ENCODE measurements around the gene FOXP1.

Gene FOXP1

DNA sequence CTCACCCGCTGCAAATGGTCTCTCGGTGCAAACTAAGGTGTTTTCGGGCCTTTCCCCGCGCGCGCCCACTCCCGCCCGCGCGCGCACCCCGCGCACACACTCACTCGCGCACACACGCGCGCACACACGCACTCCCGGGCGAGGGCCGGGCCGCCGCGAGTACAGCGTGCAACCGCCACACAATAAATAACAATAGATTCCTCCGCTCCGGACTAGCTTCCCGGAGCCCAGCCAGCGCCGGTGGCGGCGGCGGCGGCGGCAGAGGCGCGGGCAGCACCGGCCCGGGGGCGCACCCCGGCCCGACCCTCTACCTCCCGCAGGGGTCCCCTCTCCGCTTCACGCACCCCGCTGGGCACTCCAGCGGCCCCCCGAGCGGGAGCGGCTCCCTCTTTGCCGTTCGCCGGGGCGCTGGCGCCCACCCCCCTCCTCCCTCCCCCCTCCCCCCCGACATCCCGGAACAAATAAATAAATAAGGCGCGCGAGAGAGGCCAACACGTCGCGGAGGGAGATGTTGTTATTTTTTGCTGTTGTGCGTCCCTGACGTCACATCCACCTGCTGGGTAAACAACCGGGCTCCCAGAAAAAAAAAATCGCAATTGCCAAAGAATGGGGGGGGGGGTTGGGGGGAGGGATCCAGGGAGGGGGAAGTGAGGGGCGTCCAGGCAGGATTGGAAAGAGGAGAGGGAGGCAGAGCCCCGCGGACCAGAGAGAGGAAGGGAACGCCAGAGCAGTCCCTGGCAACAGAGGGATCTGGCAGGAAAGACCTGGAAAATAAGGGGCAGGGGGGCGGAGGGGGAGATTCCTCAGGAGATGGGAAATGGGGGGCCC, at the start of gene FOXP1:
FOXP1 (minus strand) TSS at position 163 of the 828 bp plus-strand sequence. CDS start 385,347 bp downstream, outside the sequence.
- peak; percentile 41 for DNase-seq (ENCODE audit: insufficient read length, low spot score)
- no peak for FAIRE-seq
- peak; percentile 43; the same call in 1 of the 2 replicates for TF ChIP-seq POLR2A (IDR thresholded peaks at IDR 0.05; ENCODE audit: low read depth, low read length)

DNA sequence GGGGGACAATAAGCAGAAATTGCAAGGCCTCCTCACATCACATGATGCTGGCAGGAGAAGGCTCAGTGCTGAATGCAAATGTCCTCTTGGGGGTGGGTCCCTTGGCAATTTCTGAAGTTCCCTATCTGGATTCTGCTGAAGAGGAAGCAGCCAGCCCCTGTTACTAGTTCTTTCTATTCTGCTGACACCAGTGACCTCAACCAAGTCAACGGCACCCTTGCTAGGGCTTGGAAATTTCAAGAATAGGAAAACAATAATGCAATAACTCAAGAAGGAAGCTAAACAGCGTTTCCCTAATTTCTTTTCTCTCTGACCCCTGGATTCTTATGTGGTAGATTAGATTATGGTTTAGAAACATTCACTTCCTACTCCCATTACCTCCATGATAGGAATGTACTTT, 46.2 kb upstream of the FOXP1 start:
- DNase-seq (ENCODE audit: insufficient read length, low spot score) (no peak), FAIRE-seq (no peak)
- no peak for TF ChIP-seq POLR2A (IDR thresholded peaks at IDR 0.05; ENCODE audit: low read depth, low read length)

DNA sequence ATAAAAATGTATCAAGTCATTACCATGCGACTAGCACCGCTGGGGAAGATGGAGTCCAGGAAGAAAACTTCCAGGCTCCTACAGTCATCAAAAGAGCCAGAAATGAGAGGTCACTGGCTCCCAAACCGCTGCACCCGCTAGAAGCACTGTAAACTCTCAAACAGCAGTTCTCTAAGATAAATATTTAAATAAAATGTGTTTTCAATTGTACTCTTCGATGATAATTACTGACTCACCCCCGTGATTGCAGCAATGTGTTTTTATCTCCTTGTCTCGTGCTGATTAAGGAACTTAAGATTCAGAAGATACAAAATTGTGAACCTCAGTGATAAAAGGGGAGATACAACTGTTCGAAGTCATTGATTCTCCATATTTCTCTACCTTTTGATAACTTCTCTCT, 45.8 kb upstream of the FOXP1 start:
- DNase-seq (ENCODE audit: insufficient read length, low spot score): no peak
- no peak for TF ChIP-seq POLR2A (IDR thresholded peaks at IDR 0.05; ENCODE audit: low read depth, low read length)
- no peak for FAIRE-seq

DNA sequence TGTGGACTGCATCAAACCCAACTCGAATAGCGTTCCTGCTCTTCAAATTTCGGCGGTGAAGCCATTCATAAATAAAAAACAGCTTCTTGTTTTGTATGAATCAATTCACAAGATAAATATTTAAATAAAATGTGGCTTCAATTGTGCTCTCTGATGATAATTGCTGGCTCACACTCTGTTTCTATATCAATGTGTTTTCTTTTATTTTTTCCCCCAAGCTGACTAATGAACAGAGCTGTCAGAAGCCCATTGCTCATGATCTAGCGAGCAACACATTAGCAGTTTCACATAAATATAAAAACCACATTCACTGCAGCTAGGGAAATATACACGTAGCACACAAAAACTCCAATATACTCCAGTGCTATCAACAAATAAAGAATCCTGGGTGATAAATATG, 45.0 kb upstream of the FOXP1 start:
- no peak for TF ChIP-seq POLR2A (IDR thresholded peaks at IDR 0.05; ENCODE audit: low read depth, low read length)
- FAIRE-seq (no peak), DNase-seq (ENCODE audit: insufficient read length, low spot score) (no peak)

DNA sequence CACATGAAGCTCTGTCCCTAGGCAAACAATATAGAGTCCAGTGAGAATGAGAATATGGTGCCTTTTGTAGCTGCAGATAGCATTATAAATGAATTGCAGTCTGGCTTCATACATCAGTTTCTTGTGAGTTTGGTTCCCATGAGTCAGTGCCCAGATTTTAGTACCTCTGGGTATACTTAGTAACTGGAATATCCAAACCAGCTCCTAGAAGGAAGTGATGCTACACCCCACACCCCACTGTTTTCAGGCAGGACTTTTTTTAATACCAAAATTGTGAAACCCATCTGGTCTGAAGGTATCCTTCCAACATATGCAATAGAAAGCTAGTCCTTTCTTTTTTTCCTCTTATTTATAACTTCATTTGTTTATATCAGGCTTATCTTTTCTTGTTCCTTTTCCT, 42.1 kb upstream of the FOXP1 start:
- TF ChIP-seq POLR2A (IDR thresholded peaks at IDR 0.05; ENCODE audit: low read depth, low read length): no peak
- DNase-seq (ENCODE audit: insufficient read length, low spot score) (no peak), FAIRE-seq (no peak)

DNA sequence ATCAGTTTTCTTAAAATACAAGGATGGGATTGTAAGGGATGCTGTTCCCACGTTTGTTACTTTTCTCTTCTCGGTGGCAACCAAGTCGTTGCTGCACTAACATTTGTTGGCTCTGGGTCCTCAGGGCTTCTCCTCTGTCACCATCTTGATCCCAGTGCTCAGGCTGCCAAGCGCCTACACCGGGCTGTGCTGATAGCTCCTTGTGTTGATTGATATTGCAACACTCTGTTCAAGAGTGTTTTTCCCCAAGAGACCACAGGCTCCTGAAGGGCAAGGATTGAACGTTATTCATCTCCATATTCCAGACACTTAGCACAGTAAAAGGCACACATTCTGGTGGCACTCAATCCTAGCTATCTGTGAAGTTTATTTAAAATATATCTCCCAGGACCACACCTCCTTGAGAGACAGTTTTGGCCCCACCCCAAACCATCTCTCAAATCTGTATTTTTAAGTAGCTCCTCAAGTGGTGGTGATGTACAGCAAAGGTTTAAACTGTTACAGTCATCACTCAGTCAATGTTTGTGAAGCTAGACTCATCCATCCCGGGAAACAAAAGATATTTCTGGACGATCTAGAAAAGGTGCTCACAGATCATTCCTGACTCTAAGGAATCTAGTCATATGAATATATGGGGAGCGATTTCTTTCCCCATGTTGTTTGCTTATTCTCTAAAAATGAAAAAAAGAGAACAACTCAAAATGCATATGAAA, 38.5 kb upstream of the FOXP1 start:
- no peak for FAIRE-seq
- no peak for TF ChIP-seq POLR2A (IDR thresholded peaks at IDR 0.05; ENCODE audit: low read depth, low read length)
- no peak for DNase-seq (ENCODE audit: insufficient read length, low spot score)

DNA sequence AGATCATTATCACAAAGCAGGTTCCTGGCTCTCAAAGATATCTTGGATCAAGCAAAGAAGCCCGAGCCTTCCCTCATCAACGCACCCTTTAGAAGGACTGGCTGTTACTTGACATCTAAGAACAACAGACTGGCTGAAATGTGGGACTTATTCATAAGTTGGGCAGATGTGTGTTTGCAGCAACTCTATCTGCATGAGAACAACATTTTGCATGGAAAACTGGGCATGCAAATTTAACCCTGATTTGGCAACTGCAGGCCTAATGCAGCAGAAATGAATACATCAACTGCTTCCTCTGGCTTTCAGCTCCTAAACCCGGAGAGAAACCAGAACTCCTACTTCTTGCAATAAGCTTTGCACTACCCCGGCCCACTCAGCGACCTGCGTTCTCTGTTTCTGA, 35.0 kb upstream of the FOXP1 start:
- no peak for FAIRE-seq
- no peak for TF ChIP-seq POLR2A (IDR thresholded peaks at IDR 0.05; ENCODE audit: low read depth, low read length)

DNA sequence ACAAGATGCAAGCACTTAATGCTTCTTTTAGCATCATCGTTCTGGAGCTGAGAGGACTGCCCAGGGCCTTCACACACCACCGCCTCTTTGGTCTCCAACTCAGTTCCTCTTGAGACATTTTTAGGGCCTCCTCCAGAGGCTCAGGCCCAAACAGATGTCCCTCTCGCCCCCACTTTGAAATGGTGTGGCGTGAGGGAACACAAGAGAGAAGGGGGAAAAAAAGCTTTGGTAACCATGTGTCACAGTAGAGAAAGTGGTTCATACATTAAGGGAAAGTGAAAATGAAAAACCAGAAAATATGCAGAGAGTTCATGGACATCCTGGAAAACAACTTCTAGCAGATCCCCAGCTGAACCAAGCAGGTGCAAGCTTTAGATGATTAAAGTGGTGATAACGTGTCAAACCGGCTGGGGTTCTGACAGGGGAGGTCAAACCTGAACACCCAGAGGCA, 33.1 kb upstream of the FOXP1 start:
- FAIRE-seq (no peak), DNase-seq (ENCODE audit: insufficient read length, low spot score) (no peak)
- TF ChIP-seq POLR2A (IDR thresholded peaks at IDR 0.05; ENCODE audit: low read depth, low read length): no peak

More for the DNA sequence above, 35.0 kb upstream of the FOXP1 start:
- no peak for DNase-seq (ENCODE audit: insufficient read length, low spot score)

DNA sequence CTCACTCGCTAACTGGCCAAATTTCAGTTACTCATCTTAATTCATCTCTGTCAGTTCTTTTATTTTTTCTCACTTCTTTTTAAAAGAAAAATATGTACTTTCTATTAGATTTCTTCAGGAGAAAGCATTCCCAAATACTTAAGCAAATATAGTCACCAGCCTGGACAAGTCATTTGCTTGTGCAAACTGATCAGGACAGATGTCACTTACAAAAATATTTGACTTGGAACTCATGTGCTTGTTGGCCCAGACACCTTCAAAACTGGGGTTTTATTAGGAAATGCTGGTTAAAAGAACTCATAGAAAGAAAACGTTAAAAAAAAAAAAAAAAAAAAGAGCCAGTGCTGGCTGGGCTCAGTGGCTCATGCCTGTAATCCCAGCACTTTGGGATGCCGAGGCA, 31.3 kb upstream of the FOXP1 start:
- no peak for TF ChIP-seq POLR2A (IDR thresholded peaks at IDR 0.05; ENCODE audit: low read depth, low read length)
- no peak for FAIRE-seq
- no peak for DNase-seq (ENCODE audit: insufficient read length, low spot score)

DNA sequence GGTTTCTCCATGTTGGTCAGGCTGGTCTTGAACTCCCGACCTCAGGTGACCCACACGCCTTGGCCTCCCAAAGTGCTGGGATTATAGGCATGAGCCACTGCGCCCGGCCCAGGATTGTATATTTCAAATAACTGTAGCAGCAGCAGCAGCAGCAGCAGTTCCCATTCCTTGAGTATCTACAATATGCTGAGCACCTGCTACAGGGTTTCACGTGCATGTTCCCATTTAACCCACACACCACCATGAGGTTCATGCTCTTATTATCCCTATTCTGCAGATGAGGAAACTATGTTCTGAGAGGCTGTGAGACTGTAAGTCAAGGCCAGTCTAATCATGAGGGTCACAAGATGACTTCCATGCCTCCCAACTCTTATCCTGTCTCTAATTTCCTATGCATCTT, 30.9 kb upstream of the FOXP1 start:
- FAIRE-seq (no peak), DNase-seq (ENCODE audit: insufficient read length, low spot score) (no peak)
- TF ChIP-seq POLR2A (IDR thresholded peaks at IDR 0.05; ENCODE audit: low read depth, low read length): no peak

DNA sequence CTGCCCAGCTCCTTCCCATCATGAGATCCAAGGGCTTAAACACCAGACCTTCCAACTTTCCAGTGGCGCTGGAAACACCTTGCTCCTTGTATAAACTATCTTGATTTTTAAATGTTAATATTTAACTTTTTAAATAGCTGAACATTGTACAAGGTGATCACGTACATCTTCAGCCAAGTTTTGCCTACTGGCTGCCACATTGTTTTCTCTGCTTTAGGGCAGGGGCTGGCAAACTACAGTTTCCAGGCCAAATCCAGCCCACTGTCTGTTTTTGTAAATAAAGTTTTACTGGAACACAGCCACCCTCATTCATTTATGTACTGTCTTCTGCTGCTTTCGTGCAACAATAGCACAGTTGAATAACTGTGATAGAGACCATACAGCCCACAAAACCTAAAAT, 27.6 kb upstream of the FOXP1 start:
- DNase-seq (ENCODE audit: insufficient read length, low spot score): no peak
- FAIRE-seq: no peak

DNA sequence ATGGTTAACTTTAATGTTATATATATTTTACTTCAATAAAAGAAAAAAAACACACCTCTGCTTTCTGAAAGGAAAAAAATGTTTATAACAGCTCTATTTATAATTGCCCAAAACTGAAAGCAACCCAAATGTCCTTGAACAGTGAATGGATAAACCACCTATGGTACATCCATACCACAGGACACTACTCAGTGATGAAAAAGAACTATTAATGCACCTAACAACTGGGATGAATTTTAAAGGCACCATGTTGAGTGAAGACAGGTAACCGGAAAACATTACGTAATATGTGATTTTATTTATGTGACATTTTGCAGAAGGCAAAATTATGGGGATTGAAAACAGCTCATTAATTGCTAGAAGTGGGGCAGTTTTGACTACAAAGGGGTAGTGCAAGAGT, 23.8 kb upstream of the FOXP1 start:
- DNase-seq (ENCODE audit: insufficient read length, low spot score): no peak
- no peak for FAIRE-seq
- no peak for TF ChIP-seq POLR2A (IDR thresholded peaks at IDR 0.05; ENCODE audit: low read depth, low read length)

More for the DNA sequence above, 27.6 kb upstream of the FOXP1 start:
- TF ChIP-seq POLR2A (IDR thresholded peaks at IDR 0.05; ENCODE audit: low read depth, low read length): no peak

DNA sequence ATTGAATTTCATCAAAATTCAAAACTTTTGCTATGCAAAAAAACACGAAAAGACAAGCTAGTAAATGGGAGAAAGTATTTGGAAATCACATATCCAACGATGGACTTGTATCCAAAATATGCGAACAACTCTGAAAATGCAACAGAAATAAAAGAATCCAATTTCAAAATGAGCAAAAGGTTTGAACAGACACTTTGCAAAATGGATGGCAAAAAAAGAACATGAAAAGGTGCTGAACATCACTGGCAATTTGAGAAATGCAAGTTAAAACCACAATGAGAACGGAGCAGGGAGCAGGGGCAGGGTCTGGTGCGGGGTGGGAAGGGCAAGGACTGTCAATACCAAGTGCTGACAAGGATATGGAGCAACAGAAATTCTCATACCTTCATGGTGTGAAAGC, 23.1 kb upstream of the FOXP1 start:
- no peak for FAIRE-seq
- no peak for DNase-seq (ENCODE audit: insufficient read length, low spot score)
- no peak for TF ChIP-seq POLR2A (IDR thresholded peaks at IDR 0.05; ENCODE audit: low read depth, low read length)

DNA sequence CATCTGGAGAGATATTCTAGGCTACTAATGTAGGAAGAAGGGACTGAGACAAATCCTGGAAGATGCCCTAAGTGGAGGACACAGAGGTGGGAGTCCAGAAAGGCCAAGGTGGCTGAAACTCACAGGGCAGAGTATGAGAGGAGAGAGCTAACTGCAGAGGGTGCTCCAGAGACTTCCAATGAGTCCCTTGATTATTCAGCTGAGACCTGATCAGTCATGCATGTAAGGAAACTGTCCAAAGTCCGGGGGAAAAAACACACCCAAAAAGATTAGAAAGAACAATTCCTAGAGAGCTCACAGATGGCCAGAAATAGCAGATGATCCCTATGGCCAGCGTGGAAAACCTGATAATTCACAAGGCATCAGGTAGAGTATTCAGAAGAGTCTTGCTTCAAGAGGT, 18.7 kb upstream of the FOXP1 start:
- FAIRE-seq: no peak
- DNase-seq (ENCODE audit: insufficient read length, low spot score): no peak
- no peak for TF ChIP-seq POLR2A (IDR thresholded peaks at IDR 0.05; ENCODE audit: low read depth, low read length)

DNA sequence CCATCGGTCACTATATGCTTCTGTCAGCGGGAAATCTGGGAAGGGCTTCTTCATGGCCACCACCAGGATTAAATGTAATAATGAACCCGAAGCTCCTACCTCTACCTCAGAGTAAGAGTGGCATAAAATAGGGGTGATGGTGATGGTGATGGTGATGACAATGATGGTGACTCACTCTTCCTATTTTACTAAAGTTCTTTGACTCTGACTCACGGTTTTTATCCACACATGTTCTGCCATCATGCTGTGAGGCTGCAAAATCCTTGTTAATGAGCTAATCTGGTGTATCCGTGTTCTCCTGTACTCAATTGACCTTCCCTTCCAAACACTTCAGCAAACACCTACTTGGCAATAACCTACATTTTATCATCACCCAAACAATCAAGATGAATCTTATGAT, 18.3 kb upstream of the FOXP1 start:
- no peak for TF ChIP-seq POLR2A (IDR thresholded peaks at IDR 0.05; ENCODE audit: low read depth, low read length)
- FAIRE-seq (peak; percentile 96), DNase-seq (ENCODE audit: insufficient read length, low spot score) (peak; percentile 34)
